Calu3 (cell line): Measurements from ENCODE around the gene MTMR6. TPM values are rescaled to one million over a fixed set of nuclear protein-coding genes. Genes with fewer than 3 reads are reported as not detected.

Experiments
- BruUV-seq: library from RNA; stranded (reverse); fragments of 400-500 nt; replicated peaks from 2 replicates; lab custom pipeline; 2021; lab: Mats Ljungman, UMichigan
- CTCF ChIA-PET: fragments of 300-600 bp; sonication (Branson Sonifier 250); formaldehyde crosslinking; loops from one replicate; lab custom pipeline; 2022; ENCODE audit warnings: antibody characterized with exemption; lab: Charles Lee
- DNase-seq: peaks from one replicate; pipeline ENCODE4 v3.0.0; 2022
- H3K27ac Mint-ChIP-seq: one replicate; pipeline ENCODE4 v1.8.0; 2022; ENCODE audit warnings: mixed read lengths; ENCODE audit not compliant: unreplicated experiment
- H3K27me3 Mint-ChIP-seq: one replicate; pipeline ENCODE4 v1.8.0; 2022; ENCODE audit warnings: mixed read lengths; ENCODE audit not compliant: unreplicated experiment
- H3K36me3 Mint-ChIP-seq: one replicate; pipeline ENCODE4 v1.8.0; 2022; ENCODE audit warnings: mild to moderate bottlenecking, moderate library complexity, mixed read lengths; ENCODE audit not compliant: insufficient read depth, unreplicated experiment
- H3K4me1 Mint-ChIP-seq: one replicate; pipeline ENCODE4 v1.8.0; 2022; ENCODE audit warnings: mild to moderate bottlenecking, low read depth, mixed read lengths; ENCODE audit not compliant: unreplicated experiment
- H3K4me3 Mint-ChIP-seq: one replicate; pipeline ENCODE4 v1.8.0; 2022; ENCODE audit warnings: mild to moderate bottlenecking, low read depth, moderate library complexity, mixed read lengths; ENCODE audit not compliant: unreplicated experiment
- H3K9me3 Mint-ChIP-seq: one replicate; pipeline ENCODE4 v1.8.0; 2022; ENCODE audit warnings: low read depth, mixed read lengths; ENCODE audit not compliant: unreplicated experiment
- CTCF ChIP-seq: fragments of 200-600 bp; IDR thresholded peaks from one replicate; pipeline ENCODE4 v1.8.0; 2022; ENCODE audit warnings: antibody characterized with exemption; ENCODE audit not compliant: unreplicated experiment
- intact Hi-C: fragments of 100-400 bp; cut with micrococcal nuclease; formaldehyde crosslinking; loops from one replicate; pipeline ENCODE4 v1.10.0; 2022; ENCODE audit not compliant: unreplicated experiment
- total RNA-seq: library from RNA; stranded (reverse); gene quantifications from 2 replicates; pipeline ENCODE4 v1.2.3, GENCODE V29; 2022

Gene MTMR6
- total RNA-seq, 1 experiment from 2014 or later = 7.1 TPM

- Mint-ChIP-seq H3K27me3 (peaks cover 79% of the 10 kb centered on the region), H3K27ac (no peak overlapping the region)
- no TSS peak for BruUV-seq
These were observed 63.1 kb downstream of the MTMR6 start for GRCh38 chr13:25224151-25224550.

GRCh38 chr13:25222740-25223139 is 64.5 kb downstream of the MTMR6 start:
- TF ChIP-seq CTCF = no peak

More at GRCh38 chr13:25224151-25224550, 63.1 kb downstream of the MTMR6 start:
- DNase-seq = no peak
- intact Hi-C loops = no loop called here
- CTCF ChIA-PET = no interaction called here
- Mint-ChIP-seq H3K9me3 (no peaks in the 10 kb centered on the region), H3K4me1 (no peaks in the 10 kb centered on the region), H3K4me3 (no peak overlapping the region), H3K36me3 (no peaks in the 10 kb centered on the region)
- no peak for TF ChIP-seq CTCF

DNA sequence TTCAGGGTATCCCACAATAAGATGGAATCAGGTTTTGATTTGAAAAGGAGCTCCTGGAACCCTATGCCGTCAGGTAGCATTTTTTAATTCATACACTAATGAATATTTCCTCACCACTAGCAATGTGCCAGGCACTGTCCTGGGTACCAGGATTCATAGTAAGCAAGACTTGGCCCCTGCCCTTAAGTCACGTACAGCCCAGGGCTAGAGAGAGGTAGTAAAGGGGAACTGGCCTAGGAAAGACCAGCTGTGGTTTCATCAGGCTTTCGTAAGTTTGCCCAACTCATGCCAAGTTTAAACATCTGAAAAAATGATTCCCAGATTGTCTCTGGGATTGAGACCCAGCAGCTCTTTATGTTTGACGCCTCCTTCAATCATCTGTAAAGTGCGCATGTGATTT is 69.3 kb downstream of the MTMR6 start:
- CTCF ChIA-PET = no interaction called here
- Mint-ChIP-seq H3K4me1 (no peaks in the 10 kb centered on the region), H3K27ac (no peak overlapping the region), H3K9me3 (no peaks in the 10 kb centered on the region), H3K36me3 (no peaks in the 10 kb centered on the region), H3K27me3 (peaks cover 45% of the 10 kb centered on the region), H3K4me3 (no peak overlapping the region)
- no peak for TF ChIP-seq CTCF
- DNase-seq = no peak
- intact Hi-C loops = no loop called here
- no TSS peak for BruUV-seq

More at GRCh38 chr13:25222740-25223139, 64.5 kb downstream of the MTMR6 start:
- Mint-ChIP-seq H3K36me3 (no peaks in the 10 kb centered on the region), H3K9me3 (no peaks in the 10 kb centered on the region), H3K4me3 (no peak overlapping the region), H3K27ac (no peak overlapping the region), H3K4me1 (no peaks in the 10 kb centered on the region), H3K27me3 (peaks cover 79% of the 10 kb centered on the region)
- CTCF ChIA-PET = no interaction called here
- DNase-seq = no peak
- intact Hi-C loops = no loop called here
- BruUV-seq = no TSS peak

GRCh38 chr13:25217023-25217885 is 70.0 kb downstream of the MTMR6 start:
- Mint-ChIP-seq H3K4me1 (no peaks in the 10 kb centered on the region), H3K4me3 (no peak overlapping the region), H3K36me3 (no peaks in the 10 kb centered on the region), H3K27ac (no peak overlapping the region), H3K9me3 (no peaks in the 10 kb centered on the region), H3K27me3 (peaks cover 37% of the 10 kb centered on the region)
- TF ChIP-seq CTCF = no peak
- DNase-seq = no peak
- no TSS peak for BruUV-seq
- CTCF ChIA-PET = no interaction called here
- intact Hi-C loops = no loop called here
